Esophagus muscularis mucosa (tissue), 4 donors: Measurements from ENCODE around the gene TMEM54. TPM values are rescaled to one million over a fixed set of nuclear protein-coding genes. Genes with fewer than 3 reads are reported as not detected.

Experiments
- DNase-seq: peaks from one replicate; pipeline ENCODE4 v3.0.0-alpha.2; 2017; ENCODE audit errors: extremely low spot score
- H3K27ac ChIP-seq, 4 donors: fragments of 200-600 bp; sonication (generic); replicated peaks in 1 of 4; 1 replicate in 3 of 4; 2 replicates in 1 of 4; pipeline ENCODE4 v1.5.1; 2016 to 2019; ENCODE audit warnings: mild to moderate bottlenecking in 1 of 4
- H3K27me3 ChIP-seq, 4 donors: fragments of 200-600 bp; sonication (generic); one replicate each; pipeline versions ENCODE4 v1.5.1 to v1.6.0; 2016 to 2019
- H3K36me3 ChIP-seq, 4 donors: fragments of 200-600 bp; sonication (generic); one replicate each; pipeline ENCODE4 v1.5.1; 2016 to 2019
- H3K4me1 ChIP-seq, 4 donors: fragments of 200-600 bp; sonication (generic); one replicate each; pipeline ENCODE4 v1.5.1; 2016 to 2019
- H3K4me3 ChIP-seq, 4 donors: fragments of 200-600 bp; sonication (generic); 1 replicate in 2 of 4; 2 replicates in 2 of 4; pipeline ENCODE4 v1.5.1; 2016 to 2019; ENCODE audit warnings: mild to moderate bottlenecking in 4 of 4, moderate library complexity in 1 of 4
- H3K9me3 ChIP-seq, 4 donors: fragments of 200-600 bp; sonication (generic); 1 replicate in 3 of 4; 2 replicates in 1 of 4; pipeline ENCODE4 v1.5.1; 2016 to 2019
- EP300 ChIP-seq: sonication (generic); formaldehyde crosslinking; IDR thresholded peaks from one replicate; pipeline ENCODE4 v1.6.1; 2017; ENCODE audit warnings: antibody characterized with exemption
- POLR2A ChIP-seq: fragments of 450-650 bp; IDR thresholded peaks from one replicate; pipeline ENCODE4 v1.6.1; 2017; ENCODE audit warnings: antibody characterized with exemption, moderate library complexity, mild to moderate bottlenecking, low read depth
- POLR2AphosphoS5 ChIP-seq, 2 donors: sonication (generic); formaldehyde crosslinking; IDR thresholded peaks; one replicate each; pipeline ENCODE4 v1.6.1; 2017; ENCODE audit warnings: antibody characterized with exemption in 2 of 2
- WGBS: methylation state at CpG from one replicate; pipeline ENCODE4 v1.1.5; 2018; 5-methylcytosine and 5-hydroxymethylcytosine counted together
- intact Hi-C: fragments of 100-400 bp; cut with DNase I; formaldehyde crosslinking; loops from one replicate; pipeline ENCODE4 v1.15.1; 2023
- total RNA-seq, 4 donors: library from RNA; depleted of rRNA; stranded (reverse); fragments of >200 nt; gene quantifications; one replicate each; pipeline versions ENCODE4 v1.1.0 to v1.2.1, GENCODE V29; 2016
- TF ChIP-seq, protein P1 (sequence below), 3 experiments: fragments of 200-600 bp in 2 of 3; fragments of 450-650 bp in 1 of 3; sonication (generic) in 2 of 3; IDR thresholded peaks; one replicate each; pipeline ENCODE4 v1.5.1; 2017 to 2019; ENCODE audit warnings: antibody characterized with exemption in 3 of 3, mild to moderate bottlenecking in 2 of 3, moderate library complexity in 1 of 3

The TMEM54 gene
- total RNA-seq, 4 donors from 2014 or later: 64.6 to 132 (median 118) TPM

DNA sequence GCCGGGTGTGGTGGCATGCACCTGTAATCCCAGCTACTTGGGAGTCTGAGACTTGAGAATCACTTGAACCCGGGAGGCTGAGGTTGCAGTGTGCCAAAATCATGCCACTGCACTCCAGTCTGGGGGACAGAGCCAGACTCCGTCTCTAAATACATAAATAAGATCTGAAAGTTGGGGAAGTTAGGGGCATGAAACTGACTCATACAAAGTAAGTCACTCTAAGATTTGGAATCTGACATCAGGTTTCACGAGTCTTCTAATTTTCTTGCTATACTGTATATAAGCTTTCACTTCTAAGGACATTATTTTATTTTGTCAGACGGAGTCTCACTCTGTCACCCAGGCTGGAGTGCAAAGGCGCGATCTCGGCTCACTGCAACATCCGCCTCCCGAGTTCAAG, 33.3 kb upstream of the TMEM54 start:
- TF ChIP-seq, protein P1, sequence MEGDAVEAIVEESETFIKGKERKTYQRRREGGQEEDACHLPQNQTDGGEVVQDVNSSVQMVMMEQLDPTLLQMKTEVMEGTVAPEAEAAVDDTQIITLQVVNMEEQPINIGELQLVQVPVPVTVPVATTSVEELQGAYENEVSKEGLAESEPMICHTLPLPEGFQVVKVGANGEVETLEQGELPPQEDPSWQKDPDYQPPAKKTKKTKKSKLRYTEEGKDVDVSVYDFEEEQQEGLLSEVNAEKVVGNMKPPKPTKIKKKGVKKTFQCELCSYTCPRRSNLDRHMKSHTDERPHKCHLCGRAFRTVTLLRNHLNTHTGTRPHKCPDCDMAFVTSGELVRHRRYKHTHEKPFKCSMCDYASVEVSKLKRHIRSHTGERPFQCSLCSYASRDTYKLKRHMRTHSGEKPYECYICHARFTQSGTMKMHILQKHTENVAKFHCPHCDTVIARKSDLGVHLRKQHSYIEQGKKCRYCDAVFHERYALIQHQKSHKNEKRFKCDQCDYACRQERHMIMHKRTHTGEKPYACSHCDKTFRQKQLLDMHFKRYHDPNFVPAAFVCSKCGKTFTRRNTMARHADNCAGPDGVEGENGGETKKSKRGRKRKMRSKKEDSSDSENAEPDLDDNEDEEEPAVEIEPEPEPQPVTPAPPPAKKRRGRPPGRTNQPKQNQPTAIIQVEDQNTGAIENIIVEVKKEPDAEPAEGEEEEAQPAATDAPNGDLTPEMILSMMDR (IDR thresholded peaks at IDR 0.05): no peak
- no peak for TF ChIP-seq POLR2A
- TF ChIP-seq POLR2AphosphoS5 (IDR thresholded peaks at IDR 0.05): no peak
- TF ChIP-seq EP300: no peak
- DNase-seq: no peak
- H3K36me3 ChIP-seq: peaks cover 14 to 42% (median 33%) of the 10 kb centered on the region in 4 donors
- 95% methylated on average over 10 of the region's 10 CpGs for WGBS
- intact Hi-C loops: no loop called here
- H3K4me3 ChIP-seq: no peak overlapping the region
- H3K27ac ChIP-seq: peak overlapping the region in 1 of 4 donors; percentile 55
- H3K4me1 ChIP-seq: peaks cover 0 to 19% (median 17%) of the 10 kb centered on the region in 4 donors
- no peaks in the 10 kb centered on the region for H3K27me3 ChIP-seq
- H3K9me3 ChIP-seq: no peaks in the 10 kb centered on the region

DNA sequence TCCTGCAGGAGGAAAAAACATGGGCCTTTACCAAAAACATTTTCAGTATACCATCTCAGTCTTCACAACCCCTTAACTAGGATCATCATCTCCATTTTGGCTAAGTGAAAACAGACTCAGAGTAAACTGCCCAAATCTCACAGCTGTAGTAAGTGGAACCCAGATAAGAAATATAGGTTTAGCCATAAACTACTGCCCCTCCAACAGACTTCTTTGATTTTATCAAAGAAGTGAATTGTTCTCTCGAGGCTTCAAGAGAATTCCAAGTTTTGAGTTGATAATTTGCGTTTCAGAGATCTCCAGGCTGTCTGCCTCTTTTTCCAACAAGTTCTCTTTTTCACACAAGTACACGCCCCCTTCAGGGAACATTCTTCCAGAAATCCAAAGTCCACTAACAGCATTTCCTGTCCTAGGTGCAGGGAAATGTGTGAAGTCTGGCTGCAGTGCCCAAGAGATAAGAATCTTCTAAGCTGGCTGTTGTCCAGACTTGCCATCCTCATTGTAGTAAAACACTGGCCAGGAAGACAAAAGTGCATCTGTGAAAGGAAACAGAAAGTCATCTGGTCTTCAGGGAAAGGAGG, 32.6 kb upstream of the TMEM54 start:
- Histone ChIP-seq H3K4me1 (peaks cover 0 to 12% (median 11%) of the 10 kb centered on the region in 4 donors), H3K27me3 (no peaks in the 10 kb centered on the region), H3K9me3 (no peaks in the 10 kb centered on the region), H3K27ac (peak overlapping the region in 3 of 4 donors; percentile 44 to 55 (median 50)), H3K36me3 (peaks cover 14 to 36% (median 33%) of the 10 kb centered on the region in 4 donors), H3K4me3 (no peak overlapping the region)
- TF ChIP-seq POLR2A (no peak), POLR2AphosphoS5 (IDR thresholded peaks at IDR 0.05) (peak; percentile 22 to 30), EP300 (no peak)
- TF ChIP-seq, protein P1 (IDR thresholded peaks at IDR 0.05): no peak
- no peak for DNase-seq
- 52% methylated on average over 3 of the region's 3 CpGs for WGBS
- intact Hi-C loops: loop anchor here (2.0 kb wide), 2 partner anchors 121 to 153 kb away; no protein-coding TSS in a partner anchor

DNA sequence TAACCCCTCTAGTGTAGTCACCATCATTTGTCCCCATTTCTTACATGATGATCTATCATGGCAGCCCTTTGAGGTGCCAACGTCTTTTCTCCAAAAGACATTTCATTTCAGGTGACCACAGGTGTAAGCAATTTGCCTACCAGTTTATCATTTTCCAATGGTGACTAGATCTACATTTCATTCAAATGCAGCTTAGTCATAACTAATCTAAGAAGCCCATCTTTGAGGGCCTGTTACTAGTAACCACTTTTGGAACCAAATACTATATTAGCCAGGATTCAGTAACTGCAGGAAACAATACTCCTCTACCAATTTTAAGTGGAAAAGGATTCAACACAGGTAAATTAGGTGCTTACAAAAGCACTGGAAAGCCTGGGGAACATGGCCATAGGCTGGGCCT, 30.6 kb upstream of the TMEM54 start:
- 79% methylated on average over 1 of the region's 1 CpG for whole genome bisulfite sequencing
- Histone ChIP-seq H3K27me3 (no peaks in the 10 kb centered on the region), H3K36me3 (peaks cover 4 to 17% (median 15%) of the 10 kb centered on the region in 4 donors), H3K27ac (no peak overlapping the region), H3K4me1 (peaks cover 0 to 12% (median 10%) of the 10 kb centered on the region in 4 donors), H3K4me3 (no peak overlapping the region), H3K9me3 (no peaks in the 10 kb centered on the region)
- intact Hi-C loops: loop anchor here (2.0 kb wide), 2 partner anchors 123 to 155 kb away; no protein-coding TSS in a partner anchor
- TF ChIP-seq, protein P1 (IDR thresholded peaks at IDR 0.05): no peak
- no peak for TF ChIP-seq POLR2A
- no peak for TF ChIP-seq EP300
- TF ChIP-seq POLR2AphosphoS5 (IDR thresholded peaks at IDR 0.05): no peak
- DNase-seq: no peak

DNA sequence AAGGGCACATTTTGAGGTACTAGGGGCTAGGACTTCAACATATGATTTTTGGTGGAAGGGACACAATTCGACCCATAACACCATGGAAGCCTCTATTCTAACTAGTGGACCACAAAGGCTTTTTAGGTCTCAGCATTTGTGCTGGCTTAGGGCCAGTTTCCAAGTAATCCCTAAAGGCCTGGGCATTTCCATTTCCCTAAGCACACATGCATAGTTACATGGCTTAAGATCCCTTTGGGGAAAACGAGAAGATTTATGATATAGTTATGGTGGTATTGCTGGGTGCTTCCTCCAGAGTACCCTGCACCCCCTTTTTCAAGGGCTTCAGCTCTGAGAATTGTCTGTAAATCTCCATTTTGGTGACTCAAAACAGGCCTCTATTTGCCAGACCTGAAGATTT, 28.2 kb upstream of the TMEM54 start:
- H3K4me1 ChIP-seq: peaks cover 12 to 30% (median 27%) of the 10 kb centered on the region in 4 donors
- DNase-seq: no peak
- no peaks in the 10 kb centered on the region for H3K36me3 ChIP-seq
- no peak overlapping the region for H3K27ac ChIP-seq
- intact Hi-C loops: no loop called here
- H3K9me3 ChIP-seq: no peaks in the 10 kb centered on the region
- no peak for TF ChIP-seq EP300
- TF ChIP-seq POLR2A: no peak
- no peak for TF ChIP-seq POLR2AphosphoS5 (IDR thresholded peaks at IDR 0.05)
- TF ChIP-seq, protein P1 (IDR thresholded peaks at IDR 0.05): no peak
- H3K4me3 ChIP-seq: no peak overlapping the region
- WGBS: 72% methylated on average over 2 of the region's 2 CpGs
- H3K27me3 ChIP-seq: peaks cover 0 to 8% (median 0%) of the 10 kb centered on the region in 4 donors

DNA sequence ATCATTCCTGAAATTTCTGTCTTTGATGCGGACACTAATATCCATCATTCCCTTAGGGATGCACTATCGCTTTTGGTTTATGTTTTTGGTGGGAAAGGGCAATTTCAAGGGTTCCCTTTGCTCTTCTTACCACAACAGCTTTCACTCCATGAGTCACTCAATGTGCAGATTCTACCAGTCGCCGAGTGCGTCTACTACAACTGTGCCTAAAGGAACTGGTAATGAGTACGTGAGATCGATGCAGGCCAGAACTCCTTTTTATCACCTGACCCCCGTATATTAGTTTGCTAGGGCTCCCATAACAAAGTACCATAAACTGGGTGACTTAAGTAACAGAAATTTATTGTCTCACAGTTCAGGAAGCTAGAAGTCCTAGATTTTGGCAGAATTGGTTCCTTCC, 27.5 kb upstream of the TMEM54 start:
- TF ChIP-seq, protein P1 (IDR thresholded peaks at IDR 0.05): no peak
- no peak for TF ChIP-seq POLR2AphosphoS5 (IDR thresholded peaks at IDR 0.05)
- H3K27me3 ChIP-seq: peaks cover 0 to 12% (median 0%) of the 10 kb centered on the region in 4 donors
- no peak for DNase-seq
- peaks cover 12 to 24% (median 22%) of the 10 kb centered on the region in 4 donors for H3K4me1 ChIP-seq
- H3K4me3 ChIP-seq: no peak overlapping the region
- no peak overlapping the region for H3K27ac ChIP-seq
- no peaks in the 10 kb centered on the region for H3K36me3 ChIP-seq
- intact Hi-C loops: no loop called here
- no peaks in the 10 kb centered on the region for H3K9me3 ChIP-seq
- WGBS: 83% methylated on average over 8 of the region's 8 CpGs
